ENCODE results near the gene MALL. TPM values are rescaled to one million over a fixed set of nuclear protein-coding genes. Genes with fewer than 3 reads are reported as not detected.
"Not testable (repeated sequence)": the region's sequence is repeated elsewhere in the genome, so short reads cannot be mapped to it uniquely, and the experiment has no call there.

Gene MALL
- polyA plus RNA-seq, 3 donors: 13.4 to 13.6 (median 13.5) TPM

DNA sequence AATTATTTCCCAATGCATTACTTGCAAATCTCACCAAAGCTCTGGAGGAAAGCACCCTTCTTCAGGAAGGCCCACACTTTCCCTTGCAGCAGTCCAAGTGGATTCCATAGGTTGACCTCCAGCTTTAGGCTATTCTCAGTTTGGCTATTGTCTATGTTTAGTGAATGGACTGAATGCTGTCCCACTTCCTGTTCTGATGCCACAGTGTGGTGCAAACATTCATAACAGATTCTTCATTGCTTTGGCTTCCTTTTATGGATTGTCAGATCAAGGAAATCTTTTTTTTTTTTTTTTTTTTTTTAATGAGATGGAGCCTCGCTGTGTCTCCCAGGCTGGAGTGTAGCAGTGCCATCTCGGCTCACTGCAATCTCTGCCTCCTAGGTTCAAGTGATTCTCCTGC is 55.1 kb downstream of the MALL start:
- DNase-seq (ENCODE audit: extremely low read depth in 1 of 11, low read depth in 9 of 11, low spot score in 4 of 11): not testable (repeated sequence)

DNA sequence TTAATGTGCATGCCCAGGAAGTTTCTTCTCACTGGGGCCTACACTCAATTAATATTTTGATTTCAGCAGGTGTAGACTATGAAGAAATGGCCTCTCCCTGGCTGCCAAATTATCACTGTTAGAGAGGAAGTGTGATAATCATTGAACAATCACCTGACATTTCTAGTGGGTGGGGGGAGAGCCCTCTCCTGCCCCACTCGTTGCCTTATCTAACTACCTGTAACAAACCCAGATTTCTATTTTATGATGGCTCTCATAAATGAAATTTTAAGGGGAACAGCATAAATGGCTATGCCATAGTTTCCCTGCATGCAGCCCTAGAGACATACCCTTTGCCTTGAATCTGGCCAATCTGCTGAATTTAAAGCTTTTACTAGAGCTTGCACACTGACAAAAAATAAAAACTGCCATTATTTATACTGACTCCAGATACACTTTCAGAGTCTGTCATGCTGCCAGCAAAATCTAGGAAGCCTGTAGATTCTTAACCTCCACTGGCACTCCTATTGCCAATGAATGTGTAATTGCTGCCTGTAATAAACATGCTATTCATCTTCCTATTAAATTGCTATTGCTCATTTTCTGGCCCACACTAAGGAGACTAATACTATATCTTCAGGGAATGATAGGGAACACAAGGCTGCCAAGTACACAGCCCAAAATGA is 55.8 kb downstream of the MALL start:
- not testable (repeated sequence) for DNase-seq (ENCODE audit: extremely low read depth in 1 of 11, low read depth in 9 of 11, low spot score in 4 of 11)

DNA sequence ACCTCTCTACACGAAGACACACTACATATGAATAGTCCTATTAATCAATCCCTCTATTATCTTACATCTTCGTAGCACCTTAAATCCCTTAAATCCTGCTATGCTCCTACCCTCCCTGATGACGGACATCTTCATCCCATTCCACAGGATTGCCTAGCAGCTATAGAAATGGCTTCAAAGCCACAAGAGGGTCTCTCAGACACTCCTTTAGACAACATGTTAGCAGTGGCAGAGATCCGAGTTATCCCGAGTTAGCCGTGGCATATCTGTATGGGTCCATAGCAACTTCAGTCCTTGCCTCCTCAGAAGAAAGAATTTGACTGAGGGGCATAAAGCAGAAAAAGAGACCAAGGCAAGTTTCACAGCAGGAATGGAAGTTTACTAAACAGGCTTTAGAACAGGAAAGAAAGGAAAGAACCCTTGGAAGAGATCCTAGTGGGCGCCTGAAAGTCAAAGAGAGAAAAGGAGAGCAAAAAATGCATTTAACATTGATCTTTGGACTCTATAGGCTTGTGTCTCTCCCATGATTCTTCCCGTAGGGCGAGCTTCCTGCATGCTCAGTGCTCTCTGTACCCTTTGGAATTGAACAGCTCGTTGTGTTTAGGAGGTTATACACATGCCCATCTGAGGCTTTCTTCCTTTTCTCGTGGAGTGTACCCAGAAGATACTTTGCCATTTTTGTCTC is 56.5 kb downstream of the MALL start:
- not testable (repeated sequence) for DNase-seq (ENCODE audit: extremely low read depth in 1 of 11, low read depth in 9 of 11, low spot score in 4 of 11)

- DNase-seq (ENCODE audit: extremely low read depth in 1 of 11, low read depth in 9 of 11, low spot score in 4 of 11): not testable (repeated sequence)
Measured at GRCh38 chr2:110058034-110058433, 57.6 kb downstream of the MALL start.

DNA sequence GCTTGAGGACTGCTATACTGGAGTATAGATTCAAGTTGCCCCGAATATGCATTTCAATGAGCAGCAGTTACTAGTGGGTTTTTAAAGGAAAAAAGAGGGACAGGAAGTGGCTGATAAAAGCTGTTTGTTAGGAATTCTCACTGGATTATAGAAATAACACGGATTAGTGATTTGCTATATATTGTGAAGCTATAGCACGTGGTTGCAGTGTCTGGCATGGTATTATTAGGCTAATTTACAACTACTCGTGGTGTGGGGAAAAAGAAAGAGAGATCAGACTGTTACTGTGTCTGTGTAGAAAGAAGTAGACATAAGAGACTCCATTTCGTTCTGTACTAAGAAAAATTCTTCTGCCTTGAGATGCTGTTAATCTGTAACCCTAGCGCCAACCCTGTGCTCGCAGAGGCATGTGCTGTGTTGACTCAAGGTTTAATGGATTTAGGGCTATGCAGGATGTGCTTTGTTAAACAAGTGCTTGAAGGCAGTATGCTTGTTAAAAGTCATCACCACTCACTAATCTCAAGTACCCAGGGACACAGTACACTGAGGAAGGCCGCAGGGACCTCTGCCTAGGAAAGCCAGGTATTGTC is 59.7 kb downstream of the MALL start:
- not testable (repeated sequence) for DNase-seq (ENCODE audit: extremely low read depth in 1 of 11, low read depth in 9 of 11, low spot score in 4 of 11)

DNA sequence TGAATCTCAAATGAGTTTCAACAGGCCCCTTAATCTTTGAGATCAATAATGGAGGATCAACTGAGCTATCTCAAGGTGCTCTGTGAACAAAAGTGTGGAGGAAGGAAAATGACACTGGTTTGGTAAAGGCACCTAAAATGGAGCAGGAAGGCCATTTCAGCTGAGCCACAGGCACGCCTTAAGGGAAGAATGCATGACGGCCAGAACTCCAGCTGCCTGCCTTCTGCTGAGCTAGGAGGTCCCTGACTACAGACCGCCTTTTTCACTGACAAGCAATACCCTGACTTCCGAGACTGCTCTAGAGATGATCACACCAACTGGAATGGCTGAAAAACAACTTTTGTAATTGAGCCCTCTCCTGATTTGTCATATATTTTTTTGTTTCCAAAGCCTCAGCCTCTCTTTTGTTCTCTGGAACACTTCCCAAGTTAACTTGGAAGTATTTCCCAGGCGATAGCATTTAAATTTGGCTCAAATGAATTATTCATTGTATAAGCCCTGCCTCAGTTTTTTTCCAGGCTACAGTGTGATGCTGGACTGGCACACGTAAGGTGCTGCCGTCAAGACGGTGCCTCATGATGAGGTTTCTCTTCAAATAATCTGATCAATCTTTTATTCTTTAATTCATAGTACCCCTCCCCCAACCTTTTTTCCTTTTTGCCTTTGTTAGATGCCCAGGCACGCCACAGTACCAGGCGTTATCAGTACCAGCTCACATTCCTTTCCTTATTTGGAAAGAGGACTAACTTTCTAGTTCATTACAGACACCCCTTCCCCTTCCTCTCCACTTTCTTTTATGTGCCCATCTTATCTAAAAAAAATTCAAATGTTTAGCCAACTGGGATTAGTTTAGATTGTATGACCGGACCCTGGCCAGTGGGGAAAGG is 60.9 kb downstream of the MALL start:
- DNase-seq (ENCODE audit: extremely low read depth in 1 of 11, low read depth in 9 of 11, low spot score in 4 of 11): peak in 8 of 11 donors; percentile 24 to 46 (median 34)

- not testable (repeated sequence) for DNase-seq (ENCODE audit: extremely low read depth in 1 of 11, low read depth in 9 of 11, low spot score in 4 of 11)
Measured at GRCh38 chr2:110053688-110054087, 61.9 kb downstream of the MALL start.

DNA sequence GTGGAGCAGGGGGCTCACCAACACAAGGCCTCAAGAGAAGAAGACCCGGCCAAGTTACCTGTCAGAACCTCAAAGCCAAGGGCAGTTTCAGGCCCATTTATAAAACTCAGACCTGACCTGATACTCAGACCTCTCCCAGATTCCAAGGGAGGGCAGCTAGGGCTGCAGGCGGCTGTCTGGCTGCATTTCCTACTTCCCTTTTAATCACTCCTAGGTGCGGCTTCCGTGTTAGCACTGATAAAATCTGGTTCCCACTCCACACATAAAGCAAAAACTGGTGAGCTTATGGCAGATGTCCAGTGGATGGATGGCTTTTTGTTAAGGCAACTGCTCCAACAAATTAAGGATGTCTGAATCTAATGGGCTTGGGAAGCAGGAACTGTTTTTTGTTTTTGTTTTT is 63.5 kb downstream of the MALL start:
- not testable (repeated sequence) for DNase-seq (ENCODE audit: extremely low read depth in 1 of 11, low read depth in 9 of 11, low spot score in 4 of 11)

DNA sequence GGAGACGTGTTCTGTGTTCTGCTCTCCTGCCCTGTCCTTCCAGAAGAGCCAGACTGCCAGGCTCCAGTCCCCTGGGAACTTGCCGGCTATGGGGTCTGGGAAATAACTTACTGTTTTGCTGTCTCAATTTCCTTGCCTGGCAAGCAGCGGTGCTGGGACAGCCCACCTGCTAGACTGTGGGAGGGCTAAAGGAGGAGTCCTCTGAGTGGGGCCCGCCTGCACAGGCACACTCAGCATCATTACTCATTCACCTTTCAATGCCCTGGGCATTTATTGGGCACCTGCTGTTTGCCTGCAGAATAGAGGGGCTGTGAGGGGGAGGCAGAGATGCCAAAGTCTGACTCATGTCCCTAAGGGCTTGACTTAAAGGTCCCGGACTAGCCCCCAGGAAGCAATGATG is 65.4 kb downstream of the MALL start:
- not testable (repeated sequence) for DNase-seq (ENCODE audit: extremely low read depth in 1 of 11, low read depth in 9 of 11, low spot score in 4 of 11)

GRCh38 chr2:110049769-110050168 is 65.9 kb downstream of the MALL start:
- not testable (repeated sequence) for DNase-seq (ENCODE audit: extremely low read depth in 1 of 11, low read depth in 9 of 11, low spot score in 4 of 11)

DNA sequence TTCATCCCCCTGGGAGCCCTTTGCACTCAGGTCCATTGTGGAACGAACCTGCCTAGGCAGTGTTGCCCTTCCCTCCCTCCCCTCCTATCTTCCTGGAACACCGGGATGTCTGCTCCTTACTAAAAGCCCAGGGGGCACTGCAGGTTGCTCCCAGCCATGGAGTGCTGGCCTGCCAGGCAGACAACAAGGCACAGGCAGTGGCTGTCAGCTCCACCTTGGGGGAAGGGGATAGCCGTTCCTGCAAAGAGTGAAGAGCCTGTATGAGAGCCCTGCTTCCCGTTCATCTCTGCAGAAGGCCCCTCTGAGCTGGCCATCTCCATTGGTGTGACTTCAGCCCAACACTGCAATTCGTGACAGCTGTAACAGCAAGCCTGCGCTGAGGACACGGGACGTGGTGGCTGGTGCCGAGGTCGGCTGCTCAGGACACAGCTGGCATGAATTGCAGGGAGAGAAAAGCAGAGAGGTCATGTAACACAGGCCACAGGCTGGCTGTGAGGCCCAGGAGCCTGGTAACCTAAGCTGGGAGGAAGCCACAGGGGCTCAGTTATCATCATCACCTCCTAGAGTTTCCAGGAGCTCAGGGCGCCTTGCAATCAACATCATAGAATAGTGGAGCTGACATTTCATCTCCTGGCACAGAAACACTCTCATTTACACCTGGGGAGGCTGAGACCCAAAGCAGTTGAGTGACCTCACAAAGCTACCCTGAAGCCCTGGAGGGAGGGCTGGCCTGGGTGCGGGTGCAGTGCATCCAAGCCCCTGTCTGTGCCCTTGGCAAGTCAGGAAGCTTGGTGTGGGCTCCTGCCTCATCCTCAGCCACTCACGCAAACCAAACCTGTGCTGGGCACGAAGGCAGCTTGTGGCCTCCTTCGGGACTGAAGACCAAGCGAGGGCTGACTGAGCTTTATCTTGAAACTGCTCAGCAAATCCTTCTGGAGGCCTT is 67.1 kb downstream of the MALL start:
- DNase-seq (ENCODE audit: extremely low read depth in 1 of 11, low read depth in 9 of 11, low spot score in 4 of 11): not testable (repeated sequence)

DNA sequence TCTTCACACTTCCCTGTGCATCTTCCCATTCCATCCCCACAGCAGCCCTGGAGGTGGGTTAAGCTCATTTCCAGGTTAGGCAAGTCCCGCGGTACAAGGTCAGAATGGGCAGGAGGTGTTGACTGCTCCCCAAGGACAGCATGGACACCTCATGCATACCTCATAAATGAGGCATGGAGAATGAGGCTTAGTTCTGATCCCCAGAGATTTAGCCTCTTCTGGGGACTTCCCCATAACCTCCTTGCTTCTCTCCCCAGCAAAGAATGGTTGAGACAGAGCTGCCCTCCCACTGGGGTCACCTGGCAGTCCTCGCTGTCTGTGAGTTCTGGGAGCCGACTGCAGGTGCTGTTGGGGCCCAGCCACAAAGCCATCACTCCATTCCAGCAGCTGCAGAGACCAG is 68.4 kb downstream of the MALL start:
- not testable (repeated sequence) for DNase-seq (ENCODE audit: extremely low read depth in 1 of 11, low read depth in 9 of 11, low spot score in 4 of 11)

- not testable (repeated sequence) for DNase-seq (ENCODE audit: extremely low read depth in 1 of 11, low read depth in 9 of 11, low spot score in 4 of 11)
Measured at GRCh38 chr2:110041941-110042660, 73.5 kb downstream of the MALL start.

DNA sequence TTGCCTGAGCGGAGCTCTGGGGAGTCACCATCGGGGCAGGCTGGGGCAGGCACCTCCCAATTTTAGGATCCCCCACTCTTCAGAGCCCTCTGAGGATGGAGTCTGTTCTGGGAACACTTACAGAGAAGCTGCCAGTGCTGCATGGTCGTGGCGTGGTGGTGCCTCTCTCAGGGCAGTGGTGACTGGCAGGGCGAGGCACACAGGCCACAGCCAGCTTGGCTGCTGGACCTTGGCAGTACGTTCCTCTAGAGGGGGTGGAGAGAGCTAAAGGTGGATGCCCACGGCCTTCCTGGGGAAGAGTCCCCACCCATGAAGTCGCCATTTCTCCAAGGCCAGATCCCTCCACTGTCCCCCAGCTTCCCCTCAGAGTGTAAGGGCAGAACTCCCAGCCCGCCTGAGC is 78.3 kb downstream of the MALL start:
- DNase-seq (ENCODE audit: extremely low read depth in 1 of 11, low read depth in 9 of 11, low spot score in 4 of 11): not testable (repeated sequence)

GRCh38 chr2:110035384-110035783 is 80.2 kb downstream of the MALL start:
- not testable (repeated sequence) for DNase-seq (ENCODE audit: extremely low read depth in 1 of 11, low read depth in 9 of 11, low spot score in 4 of 11)

- not testable (repeated sequence) for DNase-seq (ENCODE audit: extremely low read depth in 1 of 11, low read depth in 9 of 11, low spot score in 4 of 11)
Measured at GRCh38 chr2:110034935-110035334, 80.7 kb downstream of the MALL start.
